Activated CD4-positive, alpha-beta T cell treated with anti-CD3 and anti-CD28 coated beads, Interleukin-2, amount 50 U/mL, for 4 hours (primary cell): ENCODE results near the gene LRRC2.
"Not testable (repeated sequence)": the region's sequence is repeated elsewhere in the genome, so short reads cannot be mapped to it uniquely, and the experiment has no call there.

Experiments
- DNase-seq, 2 experiments: peaks; one replicate each; pipeline ENCODE4 v3.0.0-alpha.2; 2020

The LRRC2 gene

GRCh38 chr3:46579756-46580286 lies 13.7 kb upstream of the LRRC2 start:
- DNase-seq = no peak

GRCh38 chr3:46578973-46579755 lies 13.1 kb upstream of the LRRC2 start:
- no peak for DNase-seq

- DNase-seq = not testable (repeated sequence)
These were observed 11.6 kb upstream of the LRRC2 start for GRCh38 chr3:46577580-46578249.

- no peak for DNase-seq
These were observed 10.8 kb upstream of the LRRC2 start for GRCh38 chr3:46576879-46577278.

- DNase-seq = no peak
These were observed 10.3 kb upstream of the LRRC2 start for GRCh38 chr3:46576386-46576785.

- no peak for DNase-seq
These were observed 9.6 kb upstream of the LRRC2 start for GRCh38 chr3:46575577-46576222.

- DNase-seq = no peak
These were observed 8.9 kb upstream of the LRRC2 start for GRCh38 chr3:46574881-46575576.

GRCh38 chr3:46574243-46574646 lies 8.1 kb upstream of the LRRC2 start:
- DNase-seq = no peak

GRCh38 chr3:46573701-46574100 lies 7.6 kb upstream of the LRRC2 start:
- DNase-seq = no peak

- no peak for DNase-seq
These were observed 5.6 kb upstream of the LRRC2 start for GRCh38 chr3:46571684-46572083.

- no peak for DNase-seq
These were observed 479 bp downstream of the LRRC2 start for GRCh38 chr3:46565607-46566039.

- DNase-seq = no peak
These were observed 1.0 kb downstream of the LRRC2 start for GRCh38 chr3:46565077-46565476.

GRCh38 chr3:46564190-46565021 lies 1.7 kb downstream of the LRRC2 start:
- DNase-seq = no peak

- DNase-seq = no peak
These were observed 4.2 kb downstream of the LRRC2 start for GRCh38 chr3:46561951-46562350.

GRCh38 chr3:46561511-46561910 lies 4.6 kb downstream of the LRRC2 start:
- DNase-seq = no peak

- no peak for DNase-seq
These were observed 6.9 kb downstream of the LRRC2 start for GRCh38 chr3:46559091-46559704.

- DNase-seq = peak; percentile 63 to 64
These were observed 7.7 kb downstream of the LRRC2 start for GRCh38 chr3:46558184-46559043.

- DNase-seq = no peak
These were observed 8.3 kb downstream of the LRRC2 start for GRCh38 chr3:46557814-46558183.

GRCh38 chr3:46553154-46553553 lies 12.9 kb downstream of the LRRC2 start:
- DNase-seq = no peak

GRCh38 chr3:46552538-46552937 lies 13.6 kb downstream of the LRRC2 start:
- no peak for DNase-seq

GRCh38 chr3:46551615-46552014 lies 14.5 kb downstream of the LRRC2 start:
- no peak for DNase-seq
